Liver (tissue), 3 donors: Measurements from ENCODE around the gene TBC1D1.

Experiments
- CTCF ChIP-seq: fragments of 150-350 bp; IDR thresholded peaks from 2 replicates; pipeline ENCODE4 v1.5.1; 2017; ENCODE audit warnings: improper control_type of control experiment, low read depth, low read length; ENCODE audit not compliant: missing input control
- RAD21 ChIP-seq, 2 donors: IDR thresholded peaks; 2 replicates each; pipeline ENCODE4 v1.6.1; 2016; ENCODE audit warnings: antibody characterized with exemption in 2 of 2, mild to moderate bottlenecking in 2 of 2
- SP1 ChIP-seq: IDR thresholded peaks from 2 replicates; pipeline ENCODE4 v1.6.1; 2018; ENCODE audit warnings: antibody characterized with exemption, mild to moderate bottlenecking
- donor health status: healthy.
- donor health status: healthy.

GRCh38 chr4:38178392-38178995 lies 287.6 kb downstream of the TBC1D1 start:
- TF ChIP-seq SP1 = no peak
- TF ChIP-seq RAD21 (IDR thresholded peaks at IDR 0.05) = no peak
- no peak for TF ChIP-seq CTCF
